ENCODE data around the gene SP110.
"Not testable (repeated sequence)": the region's sequence is repeated elsewhere in the genome, so short reads cannot be mapped to it uniquely, and the experiment has no call there.

Gene SP110

GRCh38 chr2:230224458-230224857 lies 4.7 kb upstream of the SP110 start:
- DNase-seq (ENCODE audit: low read depth in 2 of 2) = no peak

- DNase-seq (ENCODE audit: low read depth in 2 of 2) = not testable (repeated sequence)
Measured at GRCh38 chr2:230222829-230223228, 3.0 kb upstream of the SP110 start.

- no peak for DNase-seq (ENCODE audit: low read depth in 2 of 2)
Measured at GRCh38 chr2:230221493-230221892, 1.7 kb upstream of the SP110 start.

GRCh38 chr2:230220347-230220969 lies 674 bp upstream of the SP110 start:
- no peak for DNase-seq (ENCODE audit: low read depth in 2 of 2)

- DNase-seq (ENCODE audit: low read depth in 2 of 2) = no peak
Measured at GRCh38 chr2:230218421-230218820, 1.4 kb downstream of the SP110 start.

- DNase-seq (ENCODE audit: low read depth in 2 of 2) = no peak
Measured at GRCh38 chr2:230217424-230217823, 2.4 kb downstream of the SP110 start.

- DNase-seq (ENCODE audit: low read depth in 2 of 2) = no peak
Measured at GRCh38 chr2:230216489-230216888, 3.3 kb downstream of the SP110 start.

- no peak for DNase-seq (ENCODE audit: low read depth in 2 of 2)
Measured at GRCh38 chr2:230209422-230210051, 10.2 kb downstream of the SP110 start.

- DNase-seq (ENCODE audit: low read depth in 2 of 2) = no peak
Measured at GRCh38 chr2:230208576-230208975, 11.2 kb downstream of the SP110 start.

GRCh38 chr2:230205721-230206120 lies 14.1 kb downstream of the SP110 start:
- DNase-seq (ENCODE audit: low read depth in 2 of 2) = no peak

- DNase-seq (ENCODE audit: low read depth in 2 of 2) = no peak
Measured at GRCh38 chr2:230205034-230205433, 14.8 kb downstream of the SP110 start.

- no peak for DNase-seq (ENCODE audit: low read depth in 2 of 2)
Measured at GRCh38 chr2:230203110-230203676, 16.6 kb downstream of the SP110 start.

- DNase-seq (ENCODE audit: low read depth in 2 of 2) = no peak
Measured at GRCh38 chr2:230202430-230203109, 17.2 kb downstream of the SP110 start.

GRCh38 chr2:230184727-230185578 lies 34.8 kb downstream of the SP110 start:
- DNase-seq (ENCODE audit: low read depth in 2 of 2) = no peak

GRCh38 chr2:230181195-230181594 lies 38.6 kb downstream of the SP110 start:
- no peak for DNase-seq (ENCODE audit: low read depth in 2 of 2)

- no peak for DNase-seq (ENCODE audit: low read depth in 2 of 2)
Measured at GRCh38 chr2:230179907-230180306, 39.9 kb downstream of the SP110 start.

- no peak for DNase-seq (ENCODE audit: low read depth in 2 of 2)
Measured at GRCh38 chr2:230178546-230179485, 41.0 kb downstream of the SP110 start.

- no peak for DNase-seq (ENCODE audit: low read depth in 2 of 2)
Measured at GRCh38 chr2:230176996-230177395, 42.8 kb downstream of the SP110 start.

GRCh38 chr2:230174466-230174865 lies 45.3 kb downstream of the SP110 start:
- no peak for DNase-seq (ENCODE audit: low read depth in 2 of 2)

- no peak for DNase-seq (ENCODE audit: low read depth in 2 of 2)
Measured at GRCh38 chr2:230172852-230173251, 46.9 kb downstream of the SP110 start.

- DNase-seq (ENCODE audit: low read depth in 2 of 2) = no peak
Measured at GRCh38 chr2:230172156-230172555, 47.6 kb downstream of the SP110 start.

Measured in stimulated activated CD8-positive, alpha-beta memory T cell treated with anti-CD3 and anti-CD28 coated beads, Interleukin-15, amount 100 ng/mL, for 4 hours (primary cell).